ENCODE results near the gene CRTAP. TPM values are rescaled to one million over a fixed set of nuclear protein-coding genes. Genes with fewer than 3 reads are reported as not detected.

The CRTAP gene
- total and polyA plus RNA-seq, 2 donors: 185 to 333 TPM

GRCh38 chr3:33184863-33185262, 71.0 kb downstream of the CRTAP start:
- WGBS: 80% methylated on average over 2 of the region's 2 CpGs
- H3K4me3 ChIP-seq (ENCODE audit: low read depth, low read length): no peak overlapping the region
- no peaks in the 10 kb centered on the region for H3K36me3 ChIP-seq (ENCODE audit: insufficient read depth)
- no peak overlapping the region for H3K27ac ChIP-seq (ENCODE audit: low read depth)
- DNase-seq (ENCODE audit: extremely low spot score): no peak
- no peaks in the 10 kb centered on the region for H3K4me1 ChIP-seq (ENCODE audit: insufficient read depth)

GRCh38 chr3:33186524-33187367, 72.9 kb downstream of the CRTAP start:
- no peaks in the 10 kb centered on the region for H3K36me3 ChIP-seq (ENCODE audit: insufficient read depth)
- H3K4me3 ChIP-seq (ENCODE audit: low read depth, low read length): no peak overlapping the region
- DNase-seq (ENCODE audit: extremely low spot score): no peak
- H3K4me1 ChIP-seq (ENCODE audit: insufficient read depth): no peaks in the 10 kb centered on the region
- H3K27ac ChIP-seq (ENCODE audit: low read depth): no peak overlapping the region
- WGBS: 92% methylated on average over 13 of the region's 13 CpGs

GRCh38 chr3:33187368-33187634, 73.5 kb downstream of the CRTAP start:
- Histone ChIP-seq H3K4me1 (ENCODE audit: insufficient read depth) (no peaks in the 10 kb centered on the region), H3K27ac (ENCODE audit: low read depth) (no peak overlapping the region), H3K4me3 (ENCODE audit: low read depth, low read length) (no peak overlapping the region), H3K36me3 (ENCODE audit: insufficient read depth) (no peaks in the 10 kb centered on the region)
- no peak for DNase-seq (ENCODE audit: extremely low spot score)
- 86% methylated on average over 3 of the region's 3 CpGs for WGBS

GRCh38 chr3:33194303-33194702, 80.5 kb downstream of the CRTAP start:
- DNase-seq (ENCODE audit: extremely low spot score): no peak
- H3K4me3 ChIP-seq (ENCODE audit: low read depth, low read length): no peak overlapping the region
- no peak overlapping the region for H3K27ac ChIP-seq (ENCODE audit: low read depth)
- 78% methylated on average over 1 of the region's 1 CpG for WGBS
- no peaks in the 10 kb centered on the region for H3K36me3 ChIP-seq (ENCODE audit: insufficient read depth)
- no peaks in the 10 kb centered on the region for H3K4me1 ChIP-seq (ENCODE audit: insufficient read depth)

- Histone ChIP-seq H3K36me3 (ENCODE audit: insufficient read depth) (no peaks in the 10 kb centered on the region), H3K4me3 (ENCODE audit: low read depth, low read length) (no peak overlapping the region), H3K27ac (ENCODE audit: low read depth) (no peak overlapping the region), H3K4me1 (ENCODE audit: insufficient read depth) (no peaks in the 10 kb centered on the region)
- no peak for DNase-seq (ENCODE audit: extremely low spot score)
- 63% methylated on average over 3 of the region's 3 CpGs for WGBS
Measured at GRCh38 chr3:33196538-33196937, 82.7 kb downstream of the CRTAP start.

Small RNAs within 50 kb of the gene (small RNA-seq; reads per million reads assigned to genes)
- gene AC123900.1 (not detected), gene RN7SL296P (not detected), gene SUMO2P10 (not detected)

Other genes with a start within 250 kb of the CRTAP start
- gene CCR4, start 162.4 kb upstream of the CRTAP start, total RNA-seq: 0.53 TPM
- gene CCR4, start 162.4 kb upstream of the CRTAP start, polyA plus RNA-seq: 0.13 TPM
- gene GLB1, start 16.9 kb upstream of the CRTAP start, total RNA-seq: 38.3 TPM
- gene GLB1, start 16.9 kb upstream of the CRTAP start, polyA plus RNA-seq: 34.5 TPM
- 6.2 TPM for gene TMPPE, start 16.9 kb upstream of the CRTAP start, total RNA-seq
- gene TMPPE, start 16.9 kb upstream of the CRTAP start, polyA plus RNA-seq: 0.95 TPM
- gene SUSD5, start 104.8 kb downstream of the CRTAP start, total RNA-seq: 3.0 TPM
- gene SUSD5, start 104.8 kb downstream of the CRTAP start, polyA plus RNA-seq: 2.2 TPM
- gene FBXL2, start 163.4 kb downstream of the CRTAP start, total RNA-seq: 15.1 TPM
- 5.2 TPM for gene FBXL2, start 163.4 kb downstream of the CRTAP start, polyA plus RNA-seq